Activated T-cell treated with anti-CD3 and anti-CD28 coated beads, Interleukin-2, amount 50 U/mL, for 24 hours (primary cell): ENCODE results near the gene UFSP1.

ENCODE experiments used
- DNase-seq: peaks from one replicate; pipeline ENCODE4 v3.0.0-alpha.2; 2020
- H3K27ac Mint-ChIP-seq: 2 replicates; pipeline ENCODE4 v1.8.0; 2020; ENCODE audit warnings: mild to moderate bottlenecking, mixed read lengths
- H3K27me3 Mint-ChIP-seq: 2 replicates; pipeline ENCODE4 v1.8.0; 2020; ENCODE audit warnings: mixed read lengths
- H3K36me3 Mint-ChIP-seq: 2 replicates; pipeline ENCODE4 v1.8.0; 2020; ENCODE audit warnings: low read depth, mixed read lengths
- H3K4me1 Mint-ChIP-seq: 2 replicates; pipeline ENCODE4 v1.8.0; 2020; ENCODE audit warnings: low read depth, mixed read lengths
- H3K4me3 Mint-ChIP-seq: 2 replicates; pipeline ENCODE4 v1.8.0; 2020; ENCODE audit warnings: mild to moderate bottlenecking, moderate library complexity, mixed read lengths
- H3K9me3 Mint-ChIP-seq: 2 replicates; pipeline ENCODE4 v1.8.0; 2020; ENCODE audit warnings: mixed read lengths

The UFSP1 gene

DNA sequence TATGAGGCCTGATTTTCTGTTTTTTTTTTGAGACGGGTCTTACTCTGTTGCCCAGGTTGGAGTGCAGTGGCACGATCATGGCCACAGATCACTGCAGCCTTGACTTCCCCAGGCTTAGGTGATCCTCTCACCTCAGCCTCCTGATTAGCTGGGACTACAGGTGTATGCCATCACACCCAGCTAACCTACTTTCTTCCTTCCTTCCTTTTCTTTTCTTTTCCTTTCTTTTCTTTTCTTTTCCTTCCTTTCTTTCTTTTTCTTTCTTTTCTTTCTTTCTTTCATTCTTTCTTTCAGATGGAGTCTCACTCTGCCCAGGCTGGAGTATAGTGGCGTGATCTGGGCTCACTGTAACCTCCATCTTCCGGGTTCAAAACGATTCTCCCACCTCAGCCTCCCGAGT is 10.8 kb downstream of the UFSP1 start:
- H3K4me3 Mint-ChIP-seq = peak overlapping the region; percentile 100
- DNase-seq = no peak
- H3K27me3 Mint-ChIP-seq = no peaks in the 10 kb centered on the region
- peaks cover 99% of the 10 kb centered on the region for H3K36me3 Mint-ChIP-seq
- H3K4me1 Mint-ChIP-seq = peaks cover 62% of the 10 kb centered on the region
- peak overlapping the region; percentile 73 for H3K27ac Mint-ChIP-seq
- H3K9me3 Mint-ChIP-seq = no peaks in the 10 kb centered on the region

- Mint-ChIP-seq H3K9me3 (no peaks in the 10 kb centered on the region), H3K4me1 (peaks cover 61% of the 10 kb centered on the region), H3K27ac (peak overlapping the region; percentile 73), H3K36me3 (peaks cover 99% of the 10 kb centered on the region), H3K27me3 (no peaks in the 10 kb centered on the region), H3K4me3 (peak overlapping the region; percentile 100)
- DNase-seq = no peak
These were observed 11.5 kb downstream of the UFSP1 start for GRCh38 chr7:100878013-100878412.

DNA sequence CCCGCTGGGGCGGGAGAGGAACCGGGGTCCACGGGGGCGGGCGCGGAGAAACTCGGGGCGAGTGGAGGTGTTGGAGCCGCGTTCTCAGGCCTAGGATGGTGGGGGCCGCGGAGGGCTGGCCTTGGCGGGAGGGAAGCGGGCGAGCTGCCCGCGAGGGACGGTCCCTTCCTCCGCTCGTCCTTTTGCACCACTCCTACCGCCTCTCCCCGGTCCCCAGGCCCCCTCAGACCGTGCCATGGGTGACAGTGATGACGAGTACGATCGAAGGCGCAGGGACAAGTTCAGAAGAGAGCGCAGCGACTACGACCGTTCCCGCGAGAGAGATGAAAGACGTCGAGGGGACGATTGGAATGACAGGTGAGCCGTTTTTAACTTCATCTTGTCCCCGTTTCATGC is 14.2 kb downstream of the UFSP1 start:
- Mint-ChIP-seq H3K27me3 (no peaks in the 10 kb centered on the region), H3K4me1 (peaks cover 60% of the 10 kb centered on the region), H3K9me3 (no peaks in the 10 kb centered on the region), H3K4me3 (peak overlapping the region; percentile 100), H3K27ac (peak overlapping the region; percentile 99), H3K36me3 (peaks cover 96% of the 10 kb centered on the region)
- DNase-seq = no peak

DNA sequence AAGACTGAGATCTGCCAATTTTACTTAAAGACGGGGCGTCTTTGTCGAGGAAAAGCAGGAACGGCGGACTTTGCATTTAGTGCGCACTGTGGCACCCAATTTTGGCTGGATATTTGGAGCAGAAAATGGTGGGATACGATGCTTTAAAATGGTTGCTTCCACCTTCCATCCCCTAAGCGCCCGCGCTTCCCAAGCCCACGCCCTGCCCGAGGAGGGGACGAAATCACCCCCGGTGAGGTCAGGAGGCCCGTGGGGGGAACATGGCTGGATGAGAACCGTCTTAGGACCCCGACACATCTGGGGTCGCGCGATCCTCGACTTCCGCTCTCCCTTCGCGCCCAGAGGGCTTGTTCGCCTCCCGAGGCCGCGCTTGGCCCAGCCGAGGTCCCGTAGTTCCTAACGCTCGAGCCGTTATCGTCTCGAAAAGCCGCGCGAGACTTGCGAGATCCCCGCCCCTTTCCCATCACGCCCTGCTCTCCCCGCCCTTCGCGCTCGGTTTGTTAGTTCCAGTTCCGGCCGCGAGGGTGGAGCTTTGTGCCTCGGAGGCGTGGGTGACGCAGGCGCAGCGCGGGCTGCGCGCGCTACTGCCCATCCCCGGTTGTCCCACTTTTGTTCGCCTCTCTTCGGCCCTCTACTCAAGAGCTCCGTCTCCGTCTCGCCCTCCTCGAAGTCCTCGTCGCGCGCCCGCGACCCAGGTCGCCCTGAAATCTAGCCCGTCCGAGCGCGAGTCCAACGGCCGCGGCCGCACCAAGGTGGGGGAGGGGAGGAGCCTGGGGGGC is 14.7 kb downstream of the UFSP1 start, which contains the start of gene SRRT:
Gene SRRT, plus strand, starts transcription at position 527 of the 779 bp plus-strand sequence. CDS start 488 bp downstream, outside the sequence.
- no peaks in the 10 kb centered on the region for H3K9me3 Mint-ChIP-seq
- no peaks in the 10 kb centered on the region for H3K27me3 Mint-ChIP-seq
- peaks cover 95% of the 10 kb centered on the region for H3K36me3 Mint-ChIP-seq
- H3K4me1 Mint-ChIP-seq = peaks cover 57% of the 10 kb centered on the region
- peak within 1 kb of the TSS; percentile 99 for H3K27ac Mint-ChIP-seq
- peak within 1 kb of the TSS; percentile 100 for H3K4me3 Mint-ChIP-seq
- DNase-seq = peak; percentile 99

DNA sequence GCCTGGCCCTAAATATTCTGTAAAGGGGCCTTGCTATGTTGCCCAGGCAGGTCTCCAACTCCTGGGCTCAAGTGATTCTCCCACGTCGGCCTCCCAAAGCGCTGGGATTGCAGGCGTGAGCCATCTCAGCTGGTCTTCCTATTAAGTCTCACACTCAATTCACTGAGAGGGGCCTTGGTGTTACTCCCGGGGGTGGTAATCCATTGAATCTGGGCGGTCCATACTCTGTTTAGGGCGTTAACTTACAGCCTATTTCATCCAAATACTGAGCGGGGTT is 15.3 kb downstream of the UFSP1 start:
- Mint-ChIP-seq H3K9me3 (no peaks in the 10 kb centered on the region), H3K4me3 (peak overlapping the region; percentile 100), H3K27me3 (no peaks in the 10 kb centered on the region), H3K36me3 (peaks cover 90% of the 10 kb centered on the region), H3K27ac (peak overlapping the region; percentile 99), H3K4me1 (peaks cover 52% of the 10 kb centered on the region)
- no peak for DNase-seq

- Mint-ChIP-seq H3K27ac (peak overlapping the region; percentile 99), H3K4me3 (peak overlapping the region; percentile 100), H3K27me3 (no peaks in the 10 kb centered on the region), H3K36me3 (peaks cover 90% of the 10 kb centered on the region), H3K9me3 (no peaks in the 10 kb centered on the region), H3K4me1 (peaks cover 47% of the 10 kb centered on the region)
- no peak for DNase-seq
These were observed 15.8 kb downstream of the UFSP1 start for GRCh38 chr7:100873599-100874299.

GRCh38 chr7:100867776-100868485 is 21.6 kb downstream of the UFSP1 start:
- no peak for DNase-seq
- H3K27ac Mint-ChIP-seq = peak overlapping the region; percentile 96
- H3K4me3 Mint-ChIP-seq = peak overlapping the region; percentile 91
- H3K9me3 Mint-ChIP-seq = no peaks in the 10 kb centered on the region
- H3K4me1 Mint-ChIP-seq = peaks cover 28% of the 10 kb centered on the region
- no peaks in the 10 kb centered on the region for H3K27me3 Mint-ChIP-seq
- peaks cover 68% of the 10 kb centered on the region for H3K36me3 Mint-ChIP-seq

- Mint-ChIP-seq H3K27me3 (no peaks in the 10 kb centered on the region), H3K36me3 (peaks cover 70% of the 10 kb centered on the region), H3K27ac (peak within 1 kb of the TSS; percentile 96), H3K4me3 (peak within 1 kb of the TSS; percentile 91), H3K9me3 (no peaks in the 10 kb centered on the region), H3K4me1 (peaks cover 28% of the 10 kb centered on the region)
- peak; percentile 83 for DNase-seq
These were observed 22.3 kb downstream of the UFSP1 start, which contains the start of gene TRIP6 for GRCh38 chr7:100867040-100867775. TSS of gene TRIP6 (plus strand) at chr7:100867387. CDS start at chr7:100867498, 111 bp downstream.

- peaks cover 71% of the 10 kb centered on the region for H3K36me3 Mint-ChIP-seq
- peak overlapping the region; percentile 96 for H3K27ac Mint-ChIP-seq
- H3K27me3 Mint-ChIP-seq = no peaks in the 10 kb centered on the region
- H3K9me3 Mint-ChIP-seq = no peaks in the 10 kb centered on the region
- peaks cover 28% of the 10 kb centered on the region for H3K4me1 Mint-ChIP-seq
- no peak for DNase-seq
- peak overlapping the region; percentile 91 for H3K4me3 Mint-ChIP-seq
These were observed 22.8 kb downstream of the UFSP1 start for GRCh38 chr7:100866729-100867039.

DNA sequence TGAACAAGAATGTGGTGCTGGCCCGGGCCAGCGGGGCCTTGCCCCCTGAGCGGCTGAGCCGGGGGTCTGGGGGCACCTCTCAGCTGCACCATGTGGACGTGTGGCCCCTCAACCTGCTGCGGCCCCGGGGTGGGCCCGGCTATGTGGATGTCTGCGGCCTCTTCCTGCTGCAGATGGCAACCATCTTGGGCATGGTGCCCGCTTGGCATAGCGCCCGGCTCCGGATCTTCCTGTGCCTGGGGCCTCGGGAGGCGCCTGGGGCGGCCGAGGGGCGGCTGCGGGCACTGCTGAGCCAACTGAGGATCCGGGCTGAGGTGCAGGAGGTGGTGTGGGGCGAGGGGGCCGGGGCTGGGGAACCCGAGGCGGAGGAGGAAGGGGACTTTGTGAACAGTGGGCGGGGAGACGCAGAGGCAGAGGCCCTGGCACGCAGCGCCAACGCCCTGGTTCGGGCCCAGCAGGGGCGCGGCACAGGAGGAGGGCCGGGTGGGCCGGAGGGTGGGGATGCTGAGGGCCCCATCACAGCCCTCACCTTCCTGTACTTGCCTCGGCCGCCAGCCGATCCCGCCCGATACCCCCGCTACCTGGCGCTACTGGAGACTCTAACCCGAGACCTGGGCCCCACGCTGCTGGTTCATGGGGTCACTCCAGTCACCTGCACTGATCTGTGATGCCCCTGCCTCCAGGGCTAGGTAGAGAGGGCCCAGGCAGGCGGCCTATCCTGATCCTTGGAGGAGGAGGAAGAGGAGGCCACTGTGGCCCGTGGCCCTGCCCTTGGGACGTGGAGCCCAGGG is 23.4 kb downstream of the UFSP1 start:
- peaks cover 65% of the 10 kb centered on the region for H3K36me3 Mint-ChIP-seq
- peak; percentile 70 for DNase-seq
- H3K27ac Mint-ChIP-seq = peak overlapping the region; percentile 96
- peak overlapping the region; percentile 91 for H3K4me3 Mint-ChIP-seq
- no peaks in the 10 kb centered on the region for H3K9me3 Mint-ChIP-seq
- H3K27me3 Mint-ChIP-seq = no peaks in the 10 kb centered on the region
- H3K4me1 Mint-ChIP-seq = peaks cover 25% of the 10 kb centered on the region

GRCh38 chr7:100865372-100865911 is 24.1 kb downstream of the UFSP1 start:
- Mint-ChIP-seq H3K4me3 (no peak overlapping the region), H3K27ac (no peak overlapping the region), H3K4me1 (peaks cover 23% of the 10 kb centered on the region), H3K36me3 (peaks cover 65% of the 10 kb centered on the region), H3K27me3 (no peaks in the 10 kb centered on the region), H3K9me3 (no peaks in the 10 kb centered on the region)
- no peak for DNase-seq

DNA sequence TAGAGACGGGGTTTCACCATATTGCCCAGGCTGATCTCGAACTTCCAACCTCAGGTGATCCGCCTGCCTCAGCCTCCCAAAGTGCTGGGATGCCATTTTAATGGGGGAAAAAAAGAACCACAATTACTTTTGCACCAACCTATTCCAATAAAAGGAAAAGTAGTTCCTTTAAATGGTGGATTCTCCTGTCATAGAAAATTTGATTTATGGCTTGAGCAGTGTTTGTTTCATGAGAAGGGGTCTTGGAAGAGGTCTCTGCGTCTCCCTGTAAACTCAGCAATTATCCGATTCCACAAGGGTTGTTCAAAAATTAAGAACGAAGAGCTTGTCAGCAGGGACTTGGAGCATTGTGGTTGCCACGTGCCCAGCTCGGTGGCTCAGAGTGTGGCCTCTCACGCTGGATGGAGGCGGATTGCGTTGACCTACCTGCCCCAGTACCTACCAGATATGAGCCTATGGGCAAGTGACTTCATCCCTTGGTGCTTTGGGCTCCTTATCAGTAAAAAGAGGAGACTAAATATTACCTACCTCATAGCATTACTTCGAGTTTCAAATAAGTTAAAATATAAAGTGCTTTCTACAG is 25.2 kb downstream of the UFSP1 start:
- no peak for DNase-seq
- Mint-ChIP-seq H3K4me3 (no peak overlapping the region), H3K9me3 (no peaks in the 10 kb centered on the region), H3K4me1 (peaks cover 23% of the 10 kb centered on the region), H3K27me3 (no peaks in the 10 kb centered on the region), H3K27ac (peak overlapping the region; percentile 71), H3K36me3 (peaks cover 70% of the 10 kb centered on the region)

DNA sequence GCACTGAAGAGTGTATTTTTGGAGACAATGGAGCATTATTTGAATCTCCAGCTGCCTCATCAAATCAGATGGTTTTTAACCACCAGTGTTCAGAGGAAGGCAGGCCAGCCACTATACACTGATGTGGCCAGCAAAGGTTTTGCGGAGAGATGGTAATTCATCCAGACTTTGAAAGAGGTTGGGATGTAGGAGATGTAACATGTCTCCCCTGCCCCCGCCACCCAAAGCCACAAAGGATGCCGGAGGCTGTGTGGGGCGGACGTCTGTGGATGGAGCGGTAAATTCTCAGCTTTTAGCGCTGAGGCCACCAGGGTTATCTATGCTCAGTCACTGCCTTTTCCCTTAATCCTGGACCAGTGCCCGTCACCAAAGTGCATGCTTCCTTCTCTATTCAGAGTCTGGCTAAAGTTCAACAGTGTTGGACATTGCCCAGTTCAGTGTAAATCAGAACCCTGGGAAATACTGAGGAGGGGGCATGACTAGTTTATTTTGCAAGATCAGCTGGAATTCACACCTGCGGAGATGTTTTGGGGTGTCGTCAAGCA is 26.0 kb downstream of the UFSP1 start:
- Mint-ChIP-seq H3K4me3 (no peak overlapping the region), H3K9me3 (no peaks in the 10 kb centered on the region), H3K4me1 (peaks cover 23% of the 10 kb centered on the region), H3K36me3 (peaks cover 72% of the 10 kb centered on the region), H3K27me3 (no peaks in the 10 kb centered on the region), H3K27ac (no peak overlapping the region)
- no peak for DNase-seq
